GM21390 (cell line): ENCODE measurements around the gene DFFA.

Source experiments
- ATAC-seq: cut with Tn5 transposase; IDR thresholded peaks from one replicate; pipeline ENCODE4 v1.9.1; 2021; ENCODE audit not compliant: unreplicated experiment

Gene DFFA

GRCh38 chr1:10472220-10473144 is at the start of gene DFFA:
Gene DFFA (minus strand): TSS chr1:10472529. CDS start chr1:10472458, 71 bp downstream.
- peak; percentile 76 for ATAC-seq

DNA sequence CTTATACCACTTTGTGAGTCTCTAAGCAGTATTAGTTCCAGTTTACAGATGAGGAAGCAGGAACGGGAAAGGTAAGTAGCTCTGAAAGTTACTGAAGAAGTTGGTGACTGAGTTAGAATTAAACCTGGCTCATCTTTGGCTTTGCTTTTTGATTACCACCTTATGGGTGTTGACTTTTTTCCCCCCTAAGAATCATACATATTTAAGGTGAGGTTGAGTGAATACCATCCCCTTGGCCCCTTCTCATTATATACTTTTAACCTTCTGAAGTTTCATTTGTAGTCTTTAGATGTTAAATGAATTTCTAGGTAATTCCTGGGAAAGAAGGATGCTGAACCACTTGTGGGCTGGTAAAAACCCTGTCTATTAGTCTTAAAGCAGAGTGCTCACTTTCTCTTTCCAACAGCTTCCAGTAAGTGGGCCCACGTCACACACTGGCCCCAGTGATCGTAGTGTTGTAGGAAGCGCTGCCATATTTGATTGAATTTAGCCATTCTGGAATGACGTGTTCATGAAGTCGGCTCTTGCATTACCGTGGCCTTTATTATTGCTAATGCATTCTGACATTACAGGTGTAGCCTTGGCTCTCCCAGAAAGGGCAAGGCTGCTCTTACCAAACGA is 49.3 kb upstream of the DFFA start:
- no peak for ATAC-seq

DNA sequence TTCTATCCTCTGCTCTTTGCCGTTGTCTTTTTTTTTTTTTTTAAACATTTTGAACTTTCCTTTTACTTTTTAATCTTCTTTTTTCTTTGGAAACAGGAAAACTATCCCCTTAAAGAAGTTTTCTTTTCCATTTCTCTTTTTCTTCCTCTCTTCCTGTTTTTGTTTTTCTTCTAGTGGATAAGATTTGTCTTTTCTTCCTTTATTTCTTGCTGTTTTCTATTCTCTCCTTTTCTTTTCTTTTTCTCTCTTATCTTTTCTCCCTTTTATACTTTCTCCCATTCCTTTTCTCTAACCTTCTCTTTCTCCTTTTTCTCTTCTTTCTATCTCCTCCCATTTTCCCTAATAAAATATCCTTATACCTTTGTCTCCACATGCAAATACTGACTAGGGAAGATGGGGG is 48.6 kb upstream of the DFFA start:
- no peak for ATAC-seq

GRCh38 chr1:10520497-10520896 is 48.2 kb upstream of the DFFA start:
- no peak for ATAC-seq

- no peak for ATAC-seq
Observed at GRCh38 chr1:10519016-10519417, 46.7 kb upstream of the DFFA start.

DNA sequence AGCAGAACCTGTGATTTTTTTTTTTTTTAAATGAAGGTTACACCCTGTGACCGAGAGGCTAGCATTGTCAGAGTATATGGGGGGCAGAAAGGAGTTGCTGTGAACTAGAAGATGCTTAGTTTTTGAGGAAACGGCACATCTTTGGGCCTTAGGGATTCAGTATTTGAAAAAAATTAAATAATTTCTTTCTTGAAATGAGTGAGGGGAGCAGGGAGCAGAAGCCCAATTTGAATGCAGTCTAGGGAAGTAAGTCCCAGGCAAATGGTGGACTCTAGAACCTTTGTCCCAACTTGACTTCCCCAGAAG is 45.3 kb upstream of the DFFA start:
- ATAC-seq: no peak

DNA sequence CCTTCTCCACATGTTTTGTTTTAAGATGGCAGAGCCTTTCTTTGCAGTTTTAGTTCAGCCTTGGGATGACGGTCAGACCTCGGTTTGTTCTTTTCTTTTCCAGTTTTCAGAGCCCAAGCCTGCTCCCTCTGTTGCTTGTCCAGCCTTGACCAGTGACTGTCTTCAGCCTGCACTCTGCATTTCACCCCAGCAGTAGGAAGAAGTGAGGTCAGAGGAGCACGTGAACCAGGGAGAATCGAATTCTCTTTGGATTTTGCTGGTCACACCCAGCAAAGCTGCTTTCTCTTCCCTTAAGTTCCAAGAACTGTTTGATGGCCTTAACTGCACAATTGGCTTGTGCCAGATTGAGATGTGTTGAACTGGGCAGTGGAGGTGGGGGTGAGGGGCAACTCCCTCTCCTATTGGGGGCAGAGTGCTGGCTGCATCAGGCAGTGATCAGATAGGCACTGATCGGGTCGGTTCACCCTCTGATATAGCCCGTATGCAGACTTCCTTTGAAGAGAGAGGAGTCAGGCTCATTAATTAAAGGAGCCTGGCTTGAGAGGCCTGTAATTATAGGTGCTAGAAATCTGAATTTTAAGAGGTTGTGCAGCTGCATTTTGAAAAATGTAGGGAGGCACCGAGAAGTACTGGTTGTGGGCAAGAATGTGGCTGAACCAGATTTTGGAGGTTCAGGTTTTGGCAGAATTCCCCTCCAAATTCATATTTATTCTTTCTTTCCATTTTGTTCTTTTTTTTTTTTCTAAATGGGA is 44.8 kb upstream of the DFFA start:
- no peak for ATAC-seq

GRCh38 chr1:10515976-10516750 is 43.8 kb upstream of the DFFA start:
- no peak for ATAC-seq

DNA sequence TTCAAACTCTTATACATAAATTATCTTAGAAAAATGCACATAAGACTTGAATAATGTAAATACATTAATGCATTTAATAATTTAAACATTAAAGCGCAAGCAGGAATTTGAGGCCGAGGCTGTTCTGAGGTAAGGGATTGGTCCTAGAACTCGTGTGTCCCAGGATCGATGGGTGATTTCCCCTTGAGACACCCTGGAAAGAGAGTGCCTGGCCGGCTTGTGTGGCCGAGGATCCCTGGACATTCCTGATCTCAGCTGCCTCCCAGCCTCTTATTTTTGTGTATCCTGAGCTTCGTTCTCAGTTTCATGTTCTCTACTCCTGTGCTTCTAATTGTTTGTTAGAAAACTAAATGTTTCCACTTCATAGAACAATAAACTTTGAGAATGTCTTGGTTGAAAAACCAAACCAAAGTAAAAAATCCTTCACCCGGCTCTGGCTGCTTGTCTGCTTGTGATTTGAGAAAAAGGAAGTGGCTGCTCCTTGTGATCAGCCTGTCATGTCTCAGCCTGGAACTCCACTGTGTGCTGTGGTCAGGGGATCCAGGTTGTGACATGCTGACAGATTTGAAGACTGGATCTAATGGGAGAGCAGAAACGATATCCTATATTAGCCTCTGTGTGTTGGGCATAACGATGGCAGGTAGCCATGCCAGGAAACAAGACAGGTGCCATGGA is 43.1 kb upstream of the DFFA start:
- no peak for ATAC-seq

DNA sequence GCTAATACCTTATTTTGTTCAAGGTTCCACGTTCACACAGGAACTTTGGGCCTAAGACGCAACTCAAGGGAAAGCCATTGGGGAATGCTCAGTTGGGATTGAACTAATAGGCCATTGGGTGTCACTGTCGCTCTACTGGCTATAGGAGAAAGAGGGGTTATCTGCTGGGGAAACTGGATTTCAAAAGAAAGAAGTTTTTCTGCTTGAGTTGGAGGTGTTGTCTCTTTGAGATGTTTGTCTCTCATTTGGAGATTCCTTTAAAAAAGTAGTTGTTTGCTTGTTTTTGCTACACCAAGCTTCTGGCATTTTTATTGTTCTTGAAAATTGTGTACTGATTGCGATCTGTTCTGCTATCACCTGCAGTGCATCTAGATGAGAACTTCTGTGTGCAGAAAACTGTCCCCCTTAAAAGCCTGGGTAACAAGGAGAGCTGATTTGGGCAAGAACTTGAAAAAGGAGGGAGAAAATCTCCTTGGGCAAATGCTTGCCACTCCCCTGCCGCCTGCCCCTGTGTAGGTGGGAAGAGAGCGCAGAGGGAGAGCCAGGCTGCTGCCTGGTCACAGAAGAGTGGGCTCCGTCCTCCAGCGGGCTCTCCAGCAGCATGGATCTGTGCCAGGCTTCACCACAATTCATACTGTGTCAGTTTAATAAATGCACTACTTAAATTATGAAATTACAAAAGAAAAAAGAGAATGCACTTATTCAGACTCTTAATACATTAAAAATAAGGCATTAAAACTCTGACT is 42.3 kb upstream of the DFFA start:
- no peak for ATAC-seq

DNA sequence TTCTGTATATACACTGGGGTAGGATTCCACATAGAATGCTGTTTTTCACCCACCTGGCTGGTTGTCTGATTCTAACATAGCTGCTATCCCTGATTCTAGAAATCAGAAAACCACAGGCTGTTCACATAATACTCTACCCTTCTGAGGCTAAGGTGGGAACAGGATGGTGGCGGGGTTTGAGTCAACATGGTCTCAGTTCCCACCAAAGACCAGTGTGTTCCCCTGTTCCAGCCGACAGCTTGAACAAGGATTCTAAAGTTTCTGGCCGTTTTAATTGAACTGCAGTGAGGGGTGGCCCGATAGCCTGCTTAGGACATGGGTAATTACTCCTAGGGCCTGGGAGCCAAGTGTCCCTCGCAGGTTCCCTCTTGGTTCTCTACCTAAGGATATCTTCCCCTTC is 40.9 kb upstream of the DFFA start:
- ATAC-seq: no peak

DNA sequence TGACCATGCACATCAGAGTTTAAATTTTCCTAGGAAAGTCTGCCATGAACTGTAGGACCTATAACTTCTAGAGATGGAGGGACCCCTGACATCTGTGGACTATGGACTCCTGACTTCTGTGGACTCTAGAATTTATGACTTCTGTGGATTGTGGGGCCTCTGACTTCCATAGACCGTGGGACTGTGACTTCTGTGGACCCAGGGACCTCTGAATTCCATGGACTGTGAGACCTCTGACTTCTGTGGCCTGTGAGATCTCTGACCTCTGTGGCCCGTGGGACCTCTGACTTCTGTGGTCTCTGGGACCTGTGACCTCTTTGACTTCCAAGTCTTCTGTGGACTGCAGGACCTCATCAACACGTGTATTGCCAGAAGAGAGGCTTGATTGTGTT is 39.2 kb upstream of the DFFA start:
- ATAC-seq: no peak

DNA sequence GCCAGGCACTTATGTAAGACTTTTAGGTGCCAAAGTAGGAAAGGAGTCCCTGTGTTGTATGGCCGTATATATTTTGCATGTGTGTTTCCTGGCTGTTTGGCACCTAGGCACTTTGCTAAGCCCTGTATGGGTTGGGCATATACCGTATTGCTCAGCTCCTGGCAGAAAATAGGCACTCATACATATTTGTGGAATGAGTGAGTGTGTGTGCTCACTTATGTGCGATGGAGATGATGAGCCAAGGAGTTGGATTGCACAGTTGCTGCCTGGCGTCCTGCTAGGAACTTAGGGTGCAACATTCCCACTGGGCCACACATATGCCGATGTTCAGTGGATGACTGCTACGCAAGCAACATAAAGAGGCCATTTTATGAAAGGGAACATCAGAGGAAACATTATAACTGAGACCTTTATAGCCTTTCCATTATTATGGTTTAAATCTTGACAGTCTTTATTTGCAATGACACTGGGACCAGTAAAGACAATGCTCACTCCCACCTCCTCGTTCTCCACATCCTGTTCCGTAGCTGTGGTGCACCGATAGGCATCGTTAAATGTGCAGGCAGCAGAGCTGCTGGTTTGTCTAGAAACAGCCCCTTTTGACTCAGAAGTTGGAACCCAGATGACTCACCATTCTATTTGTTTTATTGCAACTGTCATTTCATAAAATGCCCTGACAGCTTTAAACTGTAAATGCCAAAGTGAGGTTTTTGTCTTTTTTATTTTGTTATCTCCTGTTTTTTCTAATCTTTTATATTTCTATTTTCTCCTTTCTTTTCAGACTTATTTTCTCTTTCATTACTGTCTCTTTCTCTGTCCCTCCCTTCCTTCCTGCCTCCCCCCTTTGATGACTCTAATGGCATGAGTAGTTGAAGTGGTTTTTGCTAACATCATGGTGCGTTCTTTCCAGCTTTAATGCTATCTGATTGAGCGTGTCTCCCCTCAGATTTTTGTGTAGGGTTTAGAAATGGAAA is 38.5 kb upstream of the DFFA start:
- peak; percentile 84 for ATAC-seq

DNA sequence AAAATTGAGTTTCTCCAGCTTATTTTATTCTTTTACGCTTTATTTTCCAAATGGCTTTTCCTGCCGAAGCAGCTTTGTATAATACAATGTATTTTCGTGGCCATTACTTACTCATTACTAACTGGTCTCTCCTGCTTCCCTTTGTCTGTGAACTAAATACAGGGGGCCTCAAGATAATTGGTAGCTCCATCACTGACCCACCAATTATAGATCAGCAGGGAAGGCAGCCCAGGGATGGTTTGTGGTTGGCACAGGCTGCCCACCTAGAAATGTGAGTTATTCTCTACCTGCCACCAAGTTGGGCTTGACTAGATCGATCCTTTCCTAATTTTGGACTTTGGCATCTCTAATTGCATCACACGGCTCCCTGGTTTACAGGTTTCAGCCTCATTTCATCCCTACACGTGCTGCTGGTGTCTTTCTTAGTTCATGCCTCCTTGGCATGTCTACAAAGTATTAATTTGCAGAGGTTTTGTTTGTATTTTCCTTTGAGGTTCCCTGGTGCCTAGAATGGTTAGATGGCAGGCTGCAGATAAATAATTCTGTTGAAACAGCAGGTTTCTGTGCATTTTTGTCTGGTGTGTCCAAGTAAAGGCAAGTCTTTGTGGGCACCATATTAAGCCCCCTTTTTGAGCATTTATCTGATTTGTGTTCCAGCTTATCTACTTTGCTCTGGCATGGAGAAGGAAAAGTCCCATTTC is 37.6 kb upstream of the DFFA start:
- no peak for ATAC-seq

DNA sequence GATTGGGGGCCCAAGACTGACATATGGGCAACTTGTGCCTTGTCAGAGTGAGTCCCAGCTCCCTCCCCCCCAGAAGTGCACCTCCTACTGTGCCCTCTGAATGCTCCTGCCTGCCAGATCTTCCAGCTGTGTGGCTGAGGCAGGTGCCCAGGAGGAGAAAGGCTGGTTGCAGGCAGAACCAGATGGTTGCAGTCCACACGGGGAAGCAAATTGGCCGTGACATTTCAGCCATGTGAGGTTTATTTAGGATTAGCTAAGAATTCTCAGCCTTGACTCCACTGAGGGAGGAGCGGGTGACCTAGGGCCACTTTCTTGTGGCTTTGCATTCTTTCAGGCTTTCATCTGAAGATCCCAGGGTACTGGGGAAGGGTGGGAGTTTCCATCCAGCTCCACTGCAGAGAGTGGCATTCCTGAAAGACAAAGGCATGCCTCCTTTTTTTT is 36.2 kb upstream of the DFFA start:
- no peak for ATAC-seq

DNA sequence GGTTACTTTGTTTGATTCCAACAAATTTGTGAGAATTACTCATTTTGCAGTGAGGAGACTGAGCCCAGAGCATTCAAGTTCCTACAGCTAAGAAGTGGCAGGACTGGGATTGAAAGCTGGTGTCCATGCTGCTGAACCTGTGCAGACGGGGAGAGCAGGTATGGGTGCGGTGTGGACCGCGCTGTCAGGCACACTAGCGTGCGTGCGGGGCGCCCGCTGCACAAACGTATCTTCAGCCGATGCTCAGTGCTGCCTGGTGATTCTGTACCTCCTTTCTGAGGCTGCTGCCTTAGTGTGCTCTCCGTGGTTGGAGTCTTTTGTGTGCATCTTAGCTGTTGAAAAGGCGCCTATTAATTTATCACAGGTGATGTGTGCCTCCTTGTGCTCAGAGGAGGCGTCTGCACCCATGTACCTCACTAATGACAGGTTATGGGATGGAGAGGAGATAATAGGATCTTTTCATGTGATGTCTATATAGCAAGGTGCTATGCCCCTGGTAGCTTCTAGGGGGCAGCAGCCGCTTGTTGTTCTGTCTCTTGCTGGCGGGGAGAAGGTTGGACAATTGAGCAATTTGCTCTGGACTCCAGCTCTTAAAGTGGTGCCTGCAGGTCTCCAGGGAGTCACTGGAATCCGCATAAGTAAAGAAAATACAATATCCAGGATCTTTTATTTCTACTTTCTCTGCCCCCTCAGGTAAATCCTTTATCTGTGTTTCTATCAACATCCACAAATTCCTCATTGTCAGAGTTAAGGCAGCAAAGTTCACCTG is 35.0 kb upstream of the DFFA start:
- no peak for ATAC-seq

GRCh38 chr1:10506677-10507047 is 34.3 kb upstream of the DFFA start:
- no peak for ATAC-seq
